Measurements from ENCODE around the gene DDN. TPM values are rescaled to one million over a fixed set of nuclear protein-coding genes. Genes with fewer than 3 reads are reported as not detected.

The DDN gene
- total and polyA plus RNA-seq, 12 donors = 0.08 to 2.2 (median 0.43) TPM; not detected in 1

- no peak for DNase-seq
- Histone ChIP-seq H3K27me3 (no peaks in the 10 kb centered on the region), H3K9me3 (replicated peaks in 1 of 3) (no peaks in the 10 kb centered on the region), H3K36me3 (replicated peaks in 1 of 2) (no peaks in the 10 kb centered on the region), H3K27ac (no peak overlapping the region), H3K4me1 (replicated peaks in 1 of 2) (peaks cover 0 to 5% of the 10 kb centered on the region in 2 donors), H3K4me3 (no peak overlapping the region)
- 43 to 53% (median 48%) methylated on average over 3 to 4 of the region's 4 CpGs for WGBS, 4 donors
- intact Hi-C loops (cut with DNase I) = no loop called here
- TF ChIP-seq CTCF (IDR thresholded peaks at IDR 0.05) (no peak), POLR2A (IDR thresholded peaks at IDR 0.05) (no peak)
These were observed 37.8 kb downstream of the DDN start for GRCh38 chr12:48961331-48961730.

GRCh38 chr12:48960834-48961233, 38.3 kb downstream of the DDN start:
- Histone ChIP-seq H3K27ac (no peak overlapping the region), H3K36me3 (replicated peaks in 1 of 2) (no peaks in the 10 kb centered on the region), H3K4me1 (replicated peaks in 1 of 2) (peaks cover 4 to 8% of the 10 kb centered on the region in 2 donors), H3K27me3 (no peaks in the 10 kb centered on the region), H3K4me3 (no peak overlapping the region), H3K9me3 (replicated peaks in 1 of 3) (no peaks in the 10 kb centered on the region)
- no peak for DNase-seq
- TF ChIP-seq POLR2A (IDR thresholded peaks at IDR 0.05) = no peak
- TF ChIP-seq CTCF (IDR thresholded peaks at IDR 0.05) = no peak
- WGBS, 4 donors = 39 to 58% (median 47%) methylated on average over 3 of the region's 3 CpGs
- intact Hi-C loops (cut with DNase I) = no loop called here

- intact Hi-C loops (cut with DNase I) = no loop called here
- WGBS, 4 donors = 19 to 27% (median 24%) methylated on average over 3 of the region's 3 CpGs
- no peaks in the 10 kb centered on the region for H3K9me3 ChIP-seq (replicated peaks in 1 of 3)
- DNase-seq = no peak
- no peak for TF ChIP-seq CTCF (IDR thresholded peaks at IDR 0.05)
- no peak for TF ChIP-seq POLR2A (IDR thresholded peaks at IDR 0.05)
- no peak overlapping the region for H3K27ac ChIP-seq
- H3K27me3 ChIP-seq = no peaks in the 10 kb centered on the region
- peaks cover 14 to 29% of the 10 kb centered on the region in 2 donors for H3K4me1 ChIP-seq (replicated peaks in 1 of 2)
- H3K4me3 ChIP-seq = peak overlapping the region in 1 of 4 donors; percentile 78
- H3K36me3 ChIP-seq (replicated peaks in 1 of 2) = peaks cover 0 to 2% of the 10 kb centered on the region in 2 donors
These were observed 41.2 kb downstream of the DDN start for GRCh38 chr12:48958049-48958388.

- Histone ChIP-seq H3K4me1 (replicated peaks in 1 of 2) (peaks cover 14 to 29% of the 10 kb centered on the region in 2 donors), H3K27me3 (no peaks in the 10 kb centered on the region), H3K9me3 (replicated peaks in 1 of 3) (no peaks in the 10 kb centered on the region), H3K27ac (peak within 1 kb of the TSS; percentile 43 to 89 (median 78)), H3K36me3 (replicated peaks in 1 of 2) (peaks cover 0 to 8% of the 10 kb centered on the region in 2 donors), H3K4me3 (peak within 1 kb of the TSS; percentile 78 to 96 (median 86))
- TF ChIP-seq POLR2A (IDR thresholded peaks at IDR 0.05) = peak; percentile 66 to 77
- no peak for TF ChIP-seq CTCF (IDR thresholded peaks at IDR 0.05)
- WGBS, 4 donors = 0 to 1% (median 1%) methylated on average over 22 to 58 of the region's 58 CpGs
- peak; percentile 93 to 97 (median 96) for DNase-seq
- intact Hi-C loops (cut with DNase I) = no loop called here
These were observed 41.8 kb downstream of the DDN start, which contains the start of gene ARF3 for GRCh38 chr12:48957141-48958048. Gene ARF3, minus strand, starts transcription at chr12:48957487. Its CDS starts 16,392 bp downstream, at chr12:48941095.
